SK-N-SH (cell line): ENCODE measurements around the gene SMG1. TPM values are rescaled to one million over a fixed set of nuclear protein-coding genes. Genes with fewer than 3 reads are reported as not detected.

Source experiments
- CTCF ChIA-PET: fragments of 300-600, 350-600 bp; formaldehyde crosslinking; extraction: SDS; loops from one replicate; lab custom pipeline; 2021; lab: Yijun Ruan, JAX
- POLR2A ChIA-PET: fragments of 350-600 bp; sonication (Branson Sonifier 250); formaldehyde crosslinking; extraction: SDS; loops from one replicate; lab custom pipeline; 2020; ENCODE audit warnings: antibody characterized with exemption, inconsistent platforms; lab: Yijun Ruan, JAX
- DNase-seq: peaks from one replicate; pipeline ENCODE4 v3.0.0; 2012
- H2AFZ ChIP-seq: fragments of 200-600 bp; sonication (generic); 2 replicates; pipeline ENCODE4 v1.8.1; 2016; ENCODE audit warnings: antibody characterized with exemption, mild to moderate bottlenecking, low read depth
- H3F3A ChIP-seq: fragments of 200-600 bp; sonication (generic); replicated peaks from 2 replicates; pipeline ENCODE3; 2016; ENCODE audit warnings: antibody characterized with exemption, mild to moderate bottlenecking; ENCODE audit not compliant: insufficient read depth
- H3K27ac ChIP-seq, 2 experiments: fragments of 200-500 bp in 1 of 2; fragments of 200-600 bp in 1 of 2; sonication (Bioruptor generic) in 1 of 2; sonication (generic), shearing (Covaris generic) in 1 of 2; 2 replicates each; pipeline versions ENCODE4 v1.5.1 to v1.6.1; 2014 to 2016; ENCODE audit warnings: low read depth in 2 of 2, inconsistent platforms in 1 of 2, low read length in 1 of 2, mild to moderate bottlenecking in 1 of 2, mixed read lengths in 1 of 2
- H3K27me3 ChIP-seq: fragments of 200-600 bp; sonication (generic), shearing (Covaris generic); 2 replicates; pipeline ENCODE4 v1.6.1; 2016; ENCODE audit warnings: mixed run types; ENCODE audit not compliant: insufficient read depth
- H3K36me3 ChIP-seq, 2 experiments: fragments of 200-500 bp in 1 of 2; fragments of 200-600 bp in 1 of 2; sonication (Bioruptor generic) in 1 of 2; sonication (generic) in 1 of 2; replicated peaks in 1 of 2; 2 replicates each; pipeline versions ENCODE3 to v1.5.1; 2014 to 2016; ENCODE audit warnings: low read length in 1 of 2, mild to moderate bottlenecking in 1 of 2; ENCODE audit not compliant: insufficient read depth in 2 of 2, control insufficient read depth in 1 of 2
- H3K4me1 ChIP-seq, 2 experiments: fragments of 200-500 bp in 1 of 2; fragments of 200-600 bp in 1 of 2; sonication (Bioruptor generic) in 1 of 2; sonication (generic), shearing (Covaris generic) in 1 of 2; 2 replicates each; pipeline versions ENCODE4 v1.5.1 to v1.6.1; 2014 to 2016; ENCODE audit warnings: low read depth in 1 of 2, low read length in 1 of 2, mixed run types in 1 of 2; ENCODE audit not compliant: insufficient read depth in 2 of 2, control insufficient read depth in 1 of 2
- H3K4me2 ChIP-seq: fragments of 200-600 bp; sonication (generic), shearing (Covaris generic); 2 replicates; pipeline ENCODE4 v1.6.1; 2017; ENCODE audit warnings: mixed run types
- H3K4me3 ChIP-seq, 2 experiments: fragments of 200-500 bp in 1 of 2; fragments of 200-600 bp in 1 of 2; sonication (Bioruptor generic) in 1 of 2; sonication (generic), shearing (Covaris generic) in 1 of 2; 2 replicates each; pipeline versions ENCODE4 v1.5.1 to v1.8.1; 2014 to 2016; ENCODE audit warnings: low read depth in 2 of 2, inconsistent platforms in 1 of 2, low read length in 1 of 2, mild to moderate bottlenecking in 1 of 2, mixed read lengths in 1 of 2, moderate library complexity in 1 of 2
- H3K79me2 ChIP-seq: fragments of 200-600 bp; sonication (generic); 2 replicates; pipeline ENCODE4 v1.8.1; 2017; ENCODE audit warnings: mild to moderate bottlenecking; ENCODE audit not compliant: insufficient read depth
- H3K9ac ChIP-seq: fragments of 200-600 bp; sonication (generic); 2 replicates; pipeline ENCODE4 v1.6.1; 2017; ENCODE audit warnings: mixed run types
- H3K9me2 ChIP-seq: fragments of 200-600 bp; sonication (generic); 2 replicates; pipeline ENCODE4 v1.6.1; 2017; ENCODE audit warnings: mixed run types
- H3K9me3 ChIP-seq: fragments of 200-600 bp; sonication (generic); 2 replicates; pipeline ENCODE4 v1.6.1; 2017; ENCODE audit warnings: mixed run types, mild to moderate bottlenecking, moderate library complexity
- H4K20me1 ChIP-seq: fragments of 200-600 bp; sonication (generic); 2 replicates; pipeline ENCODE4 v1.6.1; 2017; ENCODE audit warnings: mild to moderate bottlenecking, mixed run types; ENCODE audit not compliant: insufficient read depth
- CTCF ChIP-seq: fragments of 200-600 bp; sonication (generic); IDR thresholded peaks from 2 replicates; pipeline ENCODE4 v1.6.1; 2017; ENCODE audit warnings: antibody characterized with exemption, mild to moderate bottlenecking, moderate library complexity
- FOSL2 ChIP-seq: IDR thresholded peaks from 2 replicates; pipeline ENCODE4 v1.4.0; 2012; ENCODE audit warnings: low read depth, mild to moderate bottlenecking, moderate library complexity, borderline replicate concordance
- FOXM1 ChIP-seq: IDR thresholded peaks from 2 replicates; pipeline ENCODE4 v1.4.0; 2012; ENCODE audit warnings: low read depth, mild to moderate bottlenecking
- GABPA ChIP-seq: IDR thresholded peaks from 2 replicates; pipeline ENCODE4 v1.4.0; 2012; ENCODE audit warnings: low read depth, mild to moderate bottlenecking
- IRF3 ChIP-seq: fragments of 150-350 bp; IDR thresholded peaks from 2 replicates; pipeline ENCODE4 v1.6.1; 2016; ENCODE audit warnings: mild to moderate bottlenecking, low read depth, low read length
- MAX ChIP-seq: IDR thresholded peaks from 2 replicates; pipeline ENCODE4 v1.4.0; 2012; ENCODE audit warnings: low read depth
- MEF2A ChIP-seq: IDR thresholded peaks from 2 replicates; pipeline ENCODE4 v1.4.0; 2012; ENCODE audit warnings: low read depth, borderline replicate concordance
- NFIC ChIP-seq: IDR thresholded peaks from 2 replicates; pipeline ENCODE4 v1.4.0; 2012; ENCODE audit warnings: borderline replicate concordance
- RAD21 ChIP-seq: IDR thresholded peaks from 2 replicates; pipeline ENCODE4 v1.6.1; 2012; ENCODE audit warnings: mild to moderate bottlenecking, low read length
- REST ChIP-seq: IDR thresholded peaks from 2 replicates; pipeline ENCODE4 v1.6.1; 2012; ENCODE audit warnings: mild to moderate bottlenecking, low read depth, low read length, moderate library complexity
- RXRA ChIP-seq: IDR thresholded peaks from 2 replicates; pipeline ENCODE4 v1.4.0; 2012; ENCODE audit warnings: low read depth, mild to moderate bottlenecking, borderline replicate concordance
- SMC3 ChIP-seq: IDR thresholded peaks from 2 replicates; pipeline ENCODE4 v1.6.1; 2012; ENCODE audit warnings: low read depth, low read length, improper control_type of control experiment
- TAF1 ChIP-seq: IDR thresholded peaks from 2 replicates; pipeline ENCODE4 v1.6.1; 2012; ENCODE audit warnings: low read depth, mild to moderate bottlenecking, low read length, moderate library complexity, borderline replicate concordance
- TCF12 ChIP-seq: IDR thresholded peaks from 2 replicates; pipeline ENCODE4 v1.4.0; 2012
- YY1 ChIP-seq: IDR thresholded peaks from 2 replicates; pipeline ENCODE4 v1.4.0; 2012; ENCODE audit warnings: low read depth, mild to moderate bottlenecking
- whole genome bisulfite sequencing: methylation state at CpG from one replicate; pipeline ENCODE4 v1.1.6; 2017; ENCODE audit warnings: low lambda C conversion rate; 5-methylcytosine and 5-hydroxymethylcytosine counted together
- polyA plus RNA-seq, 3 experiments: library from polyadenylated mRNA; depleted of rRNA; stranded (reverse); fragments of >200 nt; gene quantifications; 2 replicates each; pipeline ENCODE4 v1.2.3, GENCODE V29; 2012

SMG1 gene
- polyA plus RNA-seq, 1 of the 3 experiments (the other 2 are of a cell fraction) = 11.2 TPM

- Histone ChIP-seq H3K9ac (peak overlapping the region; percentile 96), H3K4me3 (peak overlapping the region; percentile 81 to 91), H3K79me2 (peaks cover 80% of the 10 kb centered on the region), H3K4me1 (peaks cover 17 to 20% of the 10 kb centered on the region in 2 experiments), H4K20me1 (peaks cover 58% of the 10 kb centered on the region), H3K9me2 (no peaks in the 10 kb centered on the region), H2AFZ (no peak overlapping the region), H3K4me2 (peak overlapping the region; percentile 94), H3K9me3 (no peaks in the 10 kb centered on the region), H3F3A (peaks cover 46% of the 10 kb centered on the region), H3K27ac (peak overlapping the region; percentile 65 to 86), H3K27me3 (no peaks in the 10 kb centered on the region), H3K36me3 (peaks cover 60 to 77% of the 10 kb centered on the region in 2 experiments)
- TF ChIP-seq IRF3 (no peak), SMC3 (no peak), REST (no peak), FOXM1 (no peak), RAD21 (no peak), MAX (no peak), FOSL2 (no peak), TAF1 (no peak), GABPA (no peak), TCF12 (no peak), YY1 (no peak), NFIC (no peak), MEF2A (no peak), CTCF (no peak), RXRA (no peak)
- ChIA-PET CTCF (interaction anchor here (0.6 to 2.9 kb wide), 5 partner anchors 11 to 297 kb away, joined by 3 to 18 read pairs (median 3); partner anchors contain the start of gene ARL6IP1), POLR2A (interaction anchor here (0.9 to 3.2 kb wide), 3 partner anchors 12 to 29 kb away, joined by 3 to 56 read pairs (median 3); partner anchors contain the start of gene ARL6IP1)
- no peak for DNase-seq
- 0% methylated on average over 5 of the region's 5 CpGs for WGBS
These were observed 136.7 kb downstream of the SMG1 start for GRCh38 chr16:18789515-18789849.
